GM12878 (cell line): ENCODE results near the gene BCAN.

Experiments
- CREM ChIP-seq: IDR thresholded peaks from 2 replicates; pipeline ENCODE4 v1.6.1; 2014; ENCODE audit warnings: antibody characterized with exemption, low read depth
- EGR1 ChIP-seq, 2 experiments: IDR thresholded peaks; 1 replicate in 1 of 2; 2 replicates in 1 of 2; pipeline ENCODE4 v1.6.1; 2011 to 2012; ENCODE audit warnings: low read depth in 2 of 2, low read length in 2 of 2, borderline replicate concordance in 1 of 2, mild to moderate bottlenecking in 1 of 2, moderate library complexity in 1 of 2
- EZH2 ChIP-seq: IDR thresholded peaks from 2 replicates; pipeline ENCODE4 v1.6.1; 2012; ENCODE audit warnings: low read depth, mild to moderate bottlenecking, control low read depth, inconsistent platforms, low read length, borderline replicate concordance; ENCODE audit not compliant: control insufficient read depth
- NFIC ChIP-seq: IDR thresholded peaks from 2 replicates; pipeline ENCODE4 v1.6.1; 2012; ENCODE audit warnings: low read depth, mild to moderate bottlenecking, inconsistent platforms, low read length, moderate library complexity
- NFYA ChIP-seq: IDR thresholded peaks from 2 replicates; pipeline ENCODE4 v1.6.1; 2011; ENCODE audit warnings: low read depth, mild to moderate bottlenecking, low read length, improper control_type of control experiment, borderline replicate concordance
- NRF1 ChIP-seq: conservative IDR thresholded peaks from 2 replicates; pipeline ENCODE4 v1.6.1; 2011; ENCODE audit warnings: mild to moderate bottlenecking, low read depth, low read length, improper control_type of control experiment
- POLR2A ChIP-seq: IDR thresholded peaks from 2 replicates; pipeline ENCODE4 v1.6.1; 2011; ENCODE audit warnings: low read depth, mild to moderate bottlenecking, low read length
- YY1 ChIP-seq: IDR thresholded peaks from 2 replicates; pipeline ENCODE4 v1.6.1; 2011; ENCODE audit warnings: low read depth, mild to moderate bottlenecking, low read length
- ZNF217 ChIP-seq: fragments of 450-650 bp; IDR thresholded peaks from 2 replicates; pipeline ENCODE4 v1.6.1; 2017; ENCODE audit warnings: antibody characterized with exemption, mild to moderate bottlenecking
- ZNF274 ChIP-seq: IDR thresholded peaks from one replicate; pipeline ENCODE4 v1.8.0; 2011; ENCODE audit not compliant: insufficient read length, insufficient read depth
- TF ChIP-seq, protein P1 (sequence below): IDR thresholded peaks from 2 replicates; pipeline ENCODE4 v1.6.1; 2011; ENCODE audit warnings: borderline replicate concordance, low read depth, mild to moderate bottlenecking, moderate library complexity, mixed read lengths, low read length; ENCODE audit not compliant: insufficient read depth; ENCODE audit errors: extremely low read length
- TF ChIP-seq, protein P2 (sequence below), 3 experiments: IDR thresholded peaks in 2 of 3; conservative IDR thresholded peaks in 1 of 3; 2 replicates each; pipeline ENCODE4 v1.5.1; 2011; ENCODE audit warnings: low read depth in 3 of 3, low read length in 3 of 3, mild to moderate bottlenecking in 3 of 3, control low read depth in 2 of 3, moderate library complexity in 2 of 3, inconsistent platforms in 1 of 3, mixed read lengths in 1 of 3; ENCODE audit not compliant: control insufficient read depth in 2 of 3, insufficient read depth in 1 of 3; ENCODE audit errors: extremely low read depth in 1 of 3
- TF ChIP-seq, protein P3 (sequence below): IDR thresholded peaks from 2 replicates; pipeline ENCODE4 v1.6.1; 2012; ENCODE audit warnings: improper control_type of control experiment, low read depth, low read length; ENCODE audit not compliant: insufficient replicate concordance
- TF ChIP-seq, protein P4 (sequence below): fragments of 450-650 bp; IDR thresholded peaks from 2 replicates; pipeline ENCODE4 v1.6.1; 2017; ENCODE audit warnings: borderline replicate concordance

DNA sequence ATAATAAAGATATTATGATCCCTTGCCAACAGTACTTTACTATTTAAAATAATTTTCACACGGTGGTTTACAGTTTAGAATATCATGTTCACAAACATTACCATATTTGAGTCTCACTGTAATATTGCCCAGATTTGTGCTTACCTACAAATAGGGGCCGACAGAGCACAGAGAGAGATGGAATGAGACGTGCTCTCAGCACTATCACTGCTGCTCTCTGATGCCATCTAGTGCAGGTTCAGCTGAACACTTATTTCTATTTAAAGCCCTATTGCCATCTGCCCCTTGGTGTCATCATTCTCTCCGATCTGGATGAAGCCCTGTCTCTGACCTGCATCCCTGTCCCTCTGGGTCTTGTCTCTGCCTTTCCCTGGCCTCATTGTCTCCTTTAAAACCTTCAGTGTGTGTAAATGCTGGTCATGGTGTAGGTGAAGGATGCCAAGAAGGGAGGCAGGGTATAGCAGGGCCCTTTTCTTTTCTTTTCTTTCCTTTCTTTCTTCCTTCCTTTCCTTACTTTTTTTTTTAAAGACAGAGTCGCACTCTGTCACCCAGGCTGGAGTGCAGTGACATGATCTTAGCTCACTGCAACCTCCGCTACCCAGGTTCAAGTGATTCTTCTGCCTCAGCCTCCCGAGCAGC lies 33.8 kb upstream of the BCAN start:
- TF ChIP-seq NFIC (no peak), ZNF217 (no peak), NFYA (no peak), NRF1 (no peak), ZNF274 (no peak), YY1 (peak; percentile 65; the same call in 1 of the 2 replicates), EGR1 (IDR thresholded peaks at IDR 0.05; ENCODE audit: borderline replicate concordance in 1 of 2, low read depth in 2 of 2, low read length in 2 of 2) (no peak), CREM (no peak), POLR2A (no peak), EZH2 (no peak)
- TF ChIP-seq, protein P1, sequence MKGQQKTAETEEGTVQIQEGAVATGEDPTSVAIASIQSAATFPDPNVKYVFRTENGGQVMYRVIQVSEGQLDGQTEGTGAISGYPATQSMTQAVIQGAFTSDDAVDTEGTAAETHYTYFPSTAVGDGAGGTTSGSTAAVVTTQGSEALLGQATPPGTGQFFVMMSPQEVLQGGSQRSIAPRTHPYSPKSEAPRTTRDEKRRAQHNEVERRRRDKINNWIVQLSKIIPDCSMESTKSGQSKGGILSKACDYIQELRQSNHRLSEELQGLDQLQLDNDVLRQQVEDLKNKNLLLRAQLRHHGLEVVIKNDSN: no peak
- TF ChIP-seq, protein P2, sequence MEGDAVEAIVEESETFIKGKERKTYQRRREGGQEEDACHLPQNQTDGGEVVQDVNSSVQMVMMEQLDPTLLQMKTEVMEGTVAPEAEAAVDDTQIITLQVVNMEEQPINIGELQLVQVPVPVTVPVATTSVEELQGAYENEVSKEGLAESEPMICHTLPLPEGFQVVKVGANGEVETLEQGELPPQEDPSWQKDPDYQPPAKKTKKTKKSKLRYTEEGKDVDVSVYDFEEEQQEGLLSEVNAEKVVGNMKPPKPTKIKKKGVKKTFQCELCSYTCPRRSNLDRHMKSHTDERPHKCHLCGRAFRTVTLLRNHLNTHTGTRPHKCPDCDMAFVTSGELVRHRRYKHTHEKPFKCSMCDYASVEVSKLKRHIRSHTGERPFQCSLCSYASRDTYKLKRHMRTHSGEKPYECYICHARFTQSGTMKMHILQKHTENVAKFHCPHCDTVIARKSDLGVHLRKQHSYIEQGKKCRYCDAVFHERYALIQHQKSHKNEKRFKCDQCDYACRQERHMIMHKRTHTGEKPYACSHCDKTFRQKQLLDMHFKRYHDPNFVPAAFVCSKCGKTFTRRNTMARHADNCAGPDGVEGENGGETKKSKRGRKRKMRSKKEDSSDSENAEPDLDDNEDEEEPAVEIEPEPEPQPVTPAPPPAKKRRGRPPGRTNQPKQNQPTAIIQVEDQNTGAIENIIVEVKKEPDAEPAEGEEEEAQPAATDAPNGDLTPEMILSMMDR (IDR thresholded peaks at IDR 0.05 in 2 of 3, conservative IDR thresholded peaks at IDR 0.05 in 1 of 3; ENCODE audit: control insufficient read depth in 2 of 3, extremely low read depth in 1 of 3, insufficient read depth in 1 of 3, low read depth in 3 of 3, low read length in 3 of 3): peak; percentile 75 to 93 (median 78)
- TF ChIP-seq, protein P3, sequence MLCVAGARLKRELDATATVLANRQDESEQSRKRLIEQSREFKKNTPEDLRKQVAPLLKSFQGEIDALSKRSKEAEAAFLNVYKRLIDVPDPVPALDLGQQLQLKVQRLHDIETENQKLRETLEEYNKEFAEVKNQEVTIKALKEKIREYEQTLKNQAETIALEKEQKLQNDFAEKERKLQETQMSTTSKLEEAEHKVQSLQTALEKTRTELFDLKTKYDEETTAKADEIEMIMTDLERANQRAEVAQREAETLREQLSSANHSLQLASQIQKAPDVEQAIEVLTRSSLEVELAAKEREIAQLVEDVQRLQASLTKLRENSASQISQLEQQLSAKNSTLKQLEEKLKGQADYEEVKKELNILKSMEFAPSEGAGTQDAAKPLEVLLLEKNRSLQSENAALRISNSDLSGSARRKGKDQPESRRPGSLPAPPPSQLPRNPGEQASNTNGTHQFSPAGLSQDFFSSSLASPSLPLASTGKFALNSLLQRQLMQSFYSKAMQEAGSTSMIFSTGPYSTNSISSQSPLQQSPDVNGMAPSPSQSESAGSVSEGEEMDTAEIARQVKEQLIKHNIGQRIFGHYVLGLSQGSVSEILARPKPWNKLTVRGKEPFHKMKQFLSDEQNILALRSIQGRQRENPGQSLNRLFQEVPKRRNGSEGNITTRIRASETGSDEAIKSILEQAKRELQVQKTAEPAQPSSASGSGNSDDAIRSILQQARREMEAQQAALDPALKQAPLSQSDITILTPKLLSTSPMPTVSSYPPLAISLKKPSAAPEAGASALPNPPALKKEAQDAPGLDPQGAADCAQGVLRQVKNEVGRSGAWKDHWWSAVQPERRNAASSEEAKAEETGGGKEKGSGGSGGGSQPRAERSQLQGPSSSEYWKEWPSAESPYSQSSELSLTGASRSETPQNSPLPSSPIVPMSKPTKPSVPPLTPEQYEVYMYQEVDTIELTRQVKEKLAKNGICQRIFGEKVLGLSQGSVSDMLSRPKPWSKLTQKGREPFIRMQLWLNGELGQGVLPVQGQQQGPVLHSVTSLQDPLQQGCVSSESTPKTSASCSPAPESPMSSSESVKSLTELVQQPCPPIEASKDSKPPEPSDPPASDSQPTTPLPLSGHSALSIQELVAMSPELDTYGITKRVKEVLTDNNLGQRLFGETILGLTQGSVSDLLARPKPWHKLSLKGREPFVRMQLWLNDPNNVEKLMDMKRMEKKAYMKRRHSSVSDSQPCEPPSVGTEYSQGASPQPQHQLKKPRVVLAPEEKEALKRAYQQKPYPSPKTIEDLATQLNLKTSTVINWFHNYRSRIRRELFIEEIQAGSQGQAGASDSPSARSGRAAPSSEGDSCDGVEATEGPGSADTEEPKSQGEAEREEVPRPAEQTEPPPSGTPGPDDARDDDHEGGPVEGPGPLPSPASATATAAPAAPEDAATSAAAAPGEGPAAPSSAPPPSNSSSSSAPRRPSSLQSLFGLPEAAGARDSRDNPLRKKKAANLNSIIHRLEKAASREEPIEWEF: no peak
- TF ChIP-seq, protein P4, sequence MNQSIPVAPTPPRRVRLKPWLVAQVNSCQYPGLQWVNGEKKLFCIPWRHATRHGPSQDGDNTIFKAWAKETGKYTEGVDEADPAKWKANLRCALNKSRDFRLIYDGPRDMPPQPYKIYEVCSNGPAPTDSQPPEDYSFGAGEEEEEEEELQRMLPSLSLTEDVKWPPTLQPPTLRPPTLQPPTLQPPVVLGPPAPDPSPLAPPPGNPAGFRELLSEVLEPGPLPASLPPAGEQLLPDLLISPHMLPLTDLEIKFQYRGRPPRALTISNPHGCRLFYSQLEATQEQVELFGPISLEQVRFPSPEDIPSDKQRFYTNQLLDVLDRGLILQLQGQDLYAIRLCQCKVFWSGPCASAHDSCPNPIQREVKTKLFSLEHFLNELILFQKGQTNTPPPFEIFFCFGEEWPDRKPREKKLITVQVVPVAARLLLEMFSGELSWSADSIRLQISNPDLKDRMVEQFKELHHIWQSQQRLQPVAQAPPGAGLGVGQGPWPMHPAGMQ: no peak
